Measurements from ENCODE around the gene ADAMTSL2.

Gene ADAMTSL2

DNA sequence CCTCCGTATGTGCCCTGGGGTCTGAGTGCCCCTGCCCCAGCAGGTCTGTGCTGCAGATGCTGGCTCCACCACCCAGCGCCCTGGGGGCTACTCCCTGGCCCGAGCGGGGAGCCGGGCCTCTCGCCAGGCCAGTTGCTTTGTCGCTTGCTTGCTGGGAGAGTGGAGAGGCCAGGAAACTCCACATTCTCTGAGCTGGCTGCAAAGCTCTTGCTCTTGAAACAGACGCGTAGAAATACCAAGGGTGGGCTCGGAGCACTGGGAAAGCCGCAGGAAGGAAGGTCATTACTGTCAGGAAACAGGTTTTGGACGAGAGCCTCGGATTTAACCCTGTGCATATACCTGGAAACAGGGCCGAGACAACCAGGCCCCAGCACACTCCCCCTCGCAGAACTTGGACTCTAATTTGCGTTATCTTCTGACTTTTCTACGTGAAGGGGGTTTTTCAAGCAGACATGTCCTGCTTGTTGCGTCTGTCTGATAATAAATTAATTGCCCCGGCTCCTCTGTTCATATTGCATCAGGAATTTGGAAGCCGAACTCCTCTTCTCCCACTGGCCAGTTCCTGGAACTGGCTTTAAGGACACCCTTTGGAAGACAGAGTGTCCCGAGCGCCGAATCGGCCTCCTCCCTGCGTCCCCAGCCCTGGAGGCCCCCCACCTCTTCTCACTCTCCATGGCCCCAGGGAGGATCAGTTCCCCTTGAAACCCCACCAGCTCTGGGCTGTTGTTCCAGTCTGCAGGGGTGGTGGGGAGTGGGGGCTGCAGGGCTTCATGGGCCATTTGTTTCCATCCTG is 11.2 kb downstream of the ADAMTSL2 start:
- TF ChIP-seq, protein P1, sequence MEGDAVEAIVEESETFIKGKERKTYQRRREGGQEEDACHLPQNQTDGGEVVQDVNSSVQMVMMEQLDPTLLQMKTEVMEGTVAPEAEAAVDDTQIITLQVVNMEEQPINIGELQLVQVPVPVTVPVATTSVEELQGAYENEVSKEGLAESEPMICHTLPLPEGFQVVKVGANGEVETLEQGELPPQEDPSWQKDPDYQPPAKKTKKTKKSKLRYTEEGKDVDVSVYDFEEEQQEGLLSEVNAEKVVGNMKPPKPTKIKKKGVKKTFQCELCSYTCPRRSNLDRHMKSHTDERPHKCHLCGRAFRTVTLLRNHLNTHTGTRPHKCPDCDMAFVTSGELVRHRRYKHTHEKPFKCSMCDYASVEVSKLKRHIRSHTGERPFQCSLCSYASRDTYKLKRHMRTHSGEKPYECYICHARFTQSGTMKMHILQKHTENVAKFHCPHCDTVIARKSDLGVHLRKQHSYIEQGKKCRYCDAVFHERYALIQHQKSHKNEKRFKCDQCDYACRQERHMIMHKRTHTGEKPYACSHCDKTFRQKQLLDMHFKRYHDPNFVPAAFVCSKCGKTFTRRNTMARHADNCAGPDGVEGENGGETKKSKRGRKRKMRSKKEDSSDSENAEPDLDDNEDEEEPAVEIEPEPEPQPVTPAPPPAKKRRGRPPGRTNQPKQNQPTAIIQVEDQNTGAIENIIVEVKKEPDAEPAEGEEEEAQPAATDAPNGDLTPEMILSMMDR (IDR thresholded peaks at IDR 0.05; ENCODE audit: borderline replicate concordance, control extremely low read depth, extremely low read depth, insufficient read depth, missing control alignments) = no peak
- no peak for DNase-seq (ENCODE audit: low spot score)
- in situ Hi-C loops (cut with MboI; ENCODE audit: low sequenced_read_pairs, unreplicated experiment) = loop anchor here (25.0 kb wide), 1 partner anchor 192 kb away; the partner anchor contains the start of gene SARDH

DNA sequence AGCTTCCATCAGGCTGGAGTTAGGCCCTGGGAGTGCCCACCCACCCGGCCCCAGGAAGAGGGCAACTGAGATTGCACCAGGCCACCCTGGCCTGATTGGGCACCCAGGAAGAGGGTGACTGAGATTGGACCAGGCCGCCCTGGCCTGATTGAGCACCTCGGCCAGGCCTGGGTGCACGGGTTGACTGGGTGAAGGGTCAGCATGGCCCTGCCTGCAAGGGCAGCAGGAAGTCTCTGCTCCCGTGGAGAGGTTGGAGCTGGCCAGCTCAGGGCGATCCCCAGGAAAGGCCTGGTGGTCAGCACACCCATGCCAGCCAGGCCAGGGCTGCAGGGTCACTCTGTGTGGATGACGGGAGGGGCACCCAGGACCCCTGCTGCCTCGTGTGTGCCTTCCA is 11.8 kb downstream of the ADAMTSL2 start:
- TF ChIP-seq, protein P1 (IDR thresholded peaks at IDR 0.05; ENCODE audit: borderline replicate concordance, control extremely low read depth, extremely low read depth, insufficient read depth, missing control alignments) = no peak
- DNase-seq (ENCODE audit: low spot score) = no peak
- in situ Hi-C loops (cut with MboI; ENCODE audit: low sequenced_read_pairs, unreplicated experiment) = loop anchor here (25.0 kb wide), 1 partner anchor 191 kb away; the partner anchor contains the start of gene SARDH

DNA sequence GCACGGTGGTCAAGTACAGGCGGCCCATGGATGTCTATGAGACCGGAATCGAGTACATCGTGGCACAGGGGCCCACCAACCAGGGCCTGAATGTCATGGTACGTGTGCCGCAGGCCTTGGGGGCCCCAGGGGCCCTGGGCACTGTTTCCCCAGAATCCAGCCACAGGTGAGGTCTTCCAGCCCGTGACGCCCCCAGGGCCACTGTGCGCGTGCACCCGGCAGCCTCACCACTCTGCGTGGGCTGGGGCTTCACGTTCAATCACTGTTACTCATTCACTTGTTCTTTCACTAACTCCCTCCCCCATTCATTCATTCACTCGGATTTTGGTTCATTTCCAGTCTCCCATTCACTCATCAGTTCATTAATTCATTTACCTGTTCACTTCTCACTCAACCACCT is 12.6 kb downstream of the ADAMTSL2 start:
- DNase-seq (ENCODE audit: low spot score) = no peak
- in situ Hi-C loops (cut with MboI; ENCODE audit: low sequenced_read_pairs, unreplicated experiment) = loop anchor here (25.0 kb wide), 1 partner anchor 190 kb away; the partner anchor contains the start of gene SARDH
- TF ChIP-seq, protein P1 (IDR thresholded peaks at IDR 0.05; ENCODE audit: borderline replicate concordance, control extremely low read depth, extremely low read depth, insufficient read depth, missing control alignments) = no peak

DNA sequence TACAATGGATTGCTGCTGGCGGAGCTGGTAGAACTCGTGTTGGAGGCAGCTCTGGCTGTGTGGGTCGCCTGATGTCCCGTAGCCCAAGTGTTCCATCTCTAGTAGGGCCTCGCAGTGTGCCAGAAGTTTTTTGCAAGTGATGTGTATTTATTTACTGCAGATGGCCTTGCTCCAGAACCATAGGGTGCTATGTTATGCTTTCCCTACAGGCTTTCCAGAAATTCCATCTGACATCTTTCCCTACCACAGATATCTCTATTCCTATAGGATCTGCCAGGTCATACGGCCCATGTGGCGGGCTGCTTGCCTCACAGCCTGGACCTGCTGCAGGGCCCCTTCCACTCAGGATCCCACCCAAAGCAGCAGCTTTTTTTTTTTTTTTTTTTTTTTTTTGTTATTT is 16.9 kb downstream of the ADAMTSL2 start:
- DNase-seq (ENCODE audit: low spot score) = no peak
- TF ChIP-seq, protein P1 (IDR thresholded peaks at IDR 0.05; ENCODE audit: borderline replicate concordance, control extremely low read depth, extremely low read depth, insufficient read depth, missing control alignments) = no peak
- in situ Hi-C loops (cut with MboI; ENCODE audit: low sequenced_read_pairs, unreplicated experiment) = loop anchor here (25.0 kb wide), 1 partner anchor 461 kb away; no protein-coding TSS in a partner anchor

DNA sequence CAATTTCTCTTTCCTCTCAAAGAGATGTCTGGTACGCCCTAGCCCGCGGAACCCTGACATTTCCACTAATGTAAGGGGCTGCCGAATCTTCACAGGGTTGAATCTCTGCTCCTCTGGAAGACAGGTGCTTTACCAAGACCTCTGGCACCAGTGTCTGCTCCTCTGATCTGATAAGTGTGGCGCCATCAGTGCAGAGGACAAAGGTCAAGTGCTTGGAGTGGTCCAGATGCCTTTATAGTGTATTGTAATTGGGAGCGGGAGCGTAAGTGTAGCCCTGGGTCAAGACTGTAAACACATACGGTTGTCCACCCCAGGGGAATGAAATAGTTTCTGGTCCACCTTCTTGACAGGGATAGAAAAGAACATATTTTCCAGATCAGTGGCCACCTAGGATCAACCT is 17.7 kb downstream of the ADAMTSL2 start:
- DNase-seq (ENCODE audit: low spot score) = no peak
- TF ChIP-seq, protein P1 (IDR thresholded peaks at IDR 0.05; ENCODE audit: borderline replicate concordance, control extremely low read depth, extremely low read depth, insufficient read depth, missing control alignments) = no peak
- in situ Hi-C loops (cut with MboI; ENCODE audit: low sequenced_read_pairs, unreplicated experiment) = loop anchor here (25.0 kb wide), 1 partner anchor 460 kb away; no protein-coding TSS in a partner anchor

DNA sequence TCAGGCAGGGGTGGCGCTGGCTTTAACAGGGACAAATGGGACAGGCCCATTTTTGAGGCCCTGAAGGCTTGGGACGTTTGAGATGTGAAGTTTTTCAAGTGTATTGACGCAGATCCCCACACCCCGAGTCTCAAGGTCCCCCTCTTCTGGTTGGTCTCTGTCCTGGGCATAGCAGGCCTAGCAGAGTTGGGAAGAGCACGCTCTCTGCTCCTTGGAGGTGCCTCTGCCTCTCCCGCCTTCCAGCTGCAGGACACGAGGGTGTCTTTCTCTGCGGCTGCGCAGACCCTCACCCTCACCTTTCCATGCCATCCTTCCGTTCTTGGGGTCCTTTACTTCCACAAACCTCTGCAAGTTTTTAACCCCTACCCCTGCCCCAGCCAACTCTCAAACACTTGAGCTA is 18.6 kb downstream of the ADAMTSL2 start:
- DNase-seq (ENCODE audit: low spot score) = no peak
- in situ Hi-C loops (cut with MboI; ENCODE audit: low sequenced_read_pairs, unreplicated experiment) = loop anchor here (25.0 kb wide), 1 partner anchor 459 kb away; no protein-coding TSS in a partner anchor
- TF ChIP-seq, protein P1 (IDR thresholded peaks at IDR 0.05; ENCODE audit: borderline replicate concordance, control extremely low read depth, extremely low read depth, insufficient read depth, missing control alignments) = no peak
